ENCODE measurements around the gene PPP2R5A. TPM values are rescaled to one million over a fixed set of nuclear protein-coding genes. Genes with fewer than 3 reads are reported as not detected.

PPP2R5A gene
- total RNA-seq, 1 experiment from 2014 or later = 22.0 TPM

- Histone ChIP-seq H4K91ac (ENCODE audit: insufficient read length, low read depth, low read length) (no peak overlapping the region), H3K23me2 (ENCODE audit: insufficient read length, low read depth, low read length, poor library complexity, severe bottlenecking) (no peaks in the 10 kb centered on the region), H3K4me1 (ENCODE audit: insufficient read depth, low read length) (no peaks in the 10 kb centered on the region), H2BK12ac (ENCODE audit: insufficient read length, low read depth, low read length) (no peak overlapping the region), H2BK15ac (ENCODE audit: low read depth, low read length) (no peak overlapping the region), H3K9me3 (ENCODE audit: control insufficient read depth, low read depth, low read length) (no peaks in the 10 kb centered on the region), H3K79me1 (ENCODE audit: insufficient read depth, low read depth, low read length, poor library complexity, severe bottlenecking) (no peaks in the 10 kb centered on the region), H3K9ac (ENCODE audit: extremely low read depth, insufficient read length, low read length) (no peak overlapping the region), H3K79me2 (ENCODE audit: insufficient read depth, low read length) (no peaks in the 10 kb centered on the region; the same call in 1 of the 2 replicates), H3K23ac (ENCODE audit: insufficient read length, low read depth, low read length) (no peak overlapping the region), H4K20me1 (ENCODE audit: control insufficient read depth, insufficient read depth, insufficient read length) (no peaks in the 10 kb centered on the region), H3K27me3 (ENCODE audit: insufficient read depth, low read length) (no peaks in the 10 kb centered on the region), H2BK5ac (ENCODE audit: insufficient read length, low read length) (no peak overlapping the region), H2AK5ac (ENCODE audit: insufficient read length, low read length) (no peak overlapping the region), H4K8ac (replicated peaks; ENCODE audit: insufficient read length, low read depth, low read length) (no peak overlapping the region), H3K56ac (ENCODE audit: insufficient read length, low read depth, low read length) (no peak overlapping the region), H2BK20ac (ENCODE audit: low read depth, low read length, poor library complexity, severe bottlenecking) (no peak overlapping the region), H3K14ac (ENCODE audit: insufficient read depth, low read length) (no peak overlapping the region), H3K18ac (ENCODE audit: insufficient read length, low read depth, low read length) (no peak overlapping the region), H2AFZ (ENCODE audit: low read length) (no peak overlapping the region), H3T11ph (ENCODE audit: low read length) (no peak overlapping the region), H3K4me2 (ENCODE audit: insufficient read depth, insufficient read length, low read length) (no peak overlapping the region), H3K4ac (ENCODE audit: low read depth, low read length) (no peak overlapping the region), H4K5ac (ENCODE audit: insufficient read length, low read depth, low read length) (no peak overlapping the region), H2BK120ac (ENCODE audit: low read depth, low read length, poor library complexity, severe bottlenecking) (no peak overlapping the region), H3K27ac (ENCODE audit: insufficient read length, low read depth, low read length) (no peak overlapping the region)
- Mint-ChIP-seq H3K36me3 (ENCODE audit: insufficient read depth in 1 of 3, low read depth in 3 of 3) (peaks cover 8 to 19% (median 9%) of the 10 kb centered on the region in 3 experiments), H3K4me3 (no peak overlapping the region), H3K27me3 (ENCODE audit: low read depth) (no peaks in the 10 kb centered on the region), H3K27ac (no peak overlapping the region), H3K4me1 (peaks cover 4% of the 10 kb centered on the region in 2 experiments), H3K9me3 (peaks cover 8 to 9% of the 10 kb centered on the region in 2 experiments; a peak in 4 of 5 replicates)
- no peak for DNase-seq
- no peak for TF ChIP-seq CTCF (conservative IDR thresholded peaks at IDR 0.05)
- no CpG with 5 or more reads among the region's 6 CpGs for WGBS (ENCODE audit: extremely low coverage, insufficient read length, low lambda C conversion rate)
Observed at GRCh38 chr1:212302745-212303383, 17.7 kb downstream of the PPP2R5A start.
